ENCODE results near the gene ZDHHC7. TPM values are rescaled to one million over a fixed set of nuclear protein-coding genes. Genes with fewer than 3 reads are reported as not detected.

ZDHHC7 gene
- total and polyA plus RNA-seq, 9 of the 15 experiments (the other 6 are each of a cell fraction or from before 2014, with no cell fraction given): 1.7 to 49.7 (median 37.4) TPM

GRCh38 chr16:84993926-84994325, 17.4 kb downstream of the ZDHHC7 start (continued):
- TF ChIP-seq TFE3 (CRISPR knock-in tag; IDR thresholded peaks at IDR 0.05): no peak
- no peak for TF ChIP-seq OTX1 (CRISPR knock-in tag; IDR thresholded peaks at IDR 0.05)
- no peak for TF ChIP-seq ESRRA (IDR thresholded peaks at IDR 0.05; ENCODE audit: borderline replicate concordance, low read depth)
- TF ChIP-seq POLR2B (IDR thresholded peaks at IDR 0.05; ENCODE audit: low read depth, partially characterized antibody): no peak
- no peak for TF ChIP-seq ZNF511 (CRISPR knock-in tag; IDR thresholded peaks at IDR 0.05)
- no peak for TF ChIP-seq RFX5 (IDR thresholded peaks at IDR 0.05; ENCODE audit: low read depth, low read length)
- TF ChIP-seq PHTF2 (CRISPR knock-in tag; IDR thresholded peaks at IDR 0.05): no peak
- no peak for TF ChIP-seq XRCC4 (IDR thresholded peaks at IDR 0.05; ENCODE audit: extremely low read depth, insufficient read depth, insufficient read length)
- TF ChIP-seq ZNF644 (tag; IDR thresholded peaks at IDR 0.05; ENCODE audit: low read depth): no peak

- no peaks in the 10 kb centered on the region for H3K9me3 ChIP-seq (replicated peaks; ENCODE audit: control insufficient read depth, insufficient read depth, low read depth, low read length)
- in situ Hi-C loops (cut with MboI) (no loop called here), intact Hi-C loops (cut with micrococcal nuclease) (no loop called here)
- BruUV-seq (replicated peaks): no TSS peak
- FAIRE-seq (no peak), DNase-seq (ENCODE audit: extremely low read depth in 1 of 4, low spot score in 3 of 4) (no peak), ATAC-seq (no peak)
- H2AFZ ChIP-seq (ENCODE audit: low read depth, low read length): no peak overlapping the region
- peaks cover 4 to 9% of the 10 kb centered on the region in 2 experiments; a peak in 3 of 5 replicates for H3K4me1 ChIP-seq (replicated peaks in 1 of 2; ENCODE audit: control insufficient read depth in 2 of 2, insufficient read depth in 2 of 2, low read length in 2 of 2)
- ChIA-PET POLR2A (interaction anchor here (0.7 to 1.3 kb wide), 2 partner anchors 10 to 43 kb away, joined by 3 to 4 read pairs; no protein-coding TSS in a partner anchor), CTCF (ENCODE audit: low intra/inter-chr PET ratio) (no interaction called here)
- WGBS (ENCODE audit: insufficient coverage, low coverage, missing lambda C conversion rate): 89% methylated on average over 3 of the region's 3 CpGs
- H3K4me3 ChIP-seq: no peak overlapping the region
- peaks cover 76% of the 10 kb centered on the region for H3K36me3 ChIP-seq (ENCODE audit: control insufficient read depth, insufficient read depth, low read length)
- H4K20me1 ChIP-seq (replicated peaks; ENCODE audit: control insufficient read depth, insufficient read depth, low read length): no peaks in the 10 kb centered on the region
- H3K4me2 ChIP-seq (ENCODE audit: insufficient read depth, low read length): no peak overlapping the region
- no peak overlapping the region for H3K9ac ChIP-seq (ENCODE audit: insufficient read depth in 1 of 2, low read depth in 2 of 2, low read length in 2 of 2)
- H3K27me3 ChIP-seq (ENCODE audit: control insufficient read depth in 2 of 2, insufficient read depth in 2 of 2, low read length in 2 of 2): no peaks in the 10 kb centered on the region
- peaks cover 21% of the 10 kb centered on the region; the same call in 2 of the 3 replicates for H3K79me2 ChIP-seq (ENCODE audit: control insufficient read depth, insufficient read depth, low read length)
- H3K27ac ChIP-seq (ENCODE audit: extremely low read depth, low read depth, low read length): no peak overlapping the region
- peaks cover 3% of the 10 kb centered on the region for H3K9me1 ChIP-seq (ENCODE audit: control insufficient read depth, insufficient read depth, low read length)
- TF ChIP-seq ZSCAN29 (IDR thresholded peaks at IDR 0.05): no peak
- TF ChIP-seq MAFF (IDR thresholded peaks at IDR 0.05; ENCODE audit: low read length): peak; percentile 52
- TF ChIP-seq MAFG (tag; conservative IDR thresholded peaks at IDR 0.05): 0 out of 2 replicates have a peak, but pooled peaks have one; percentile 35
- TF ChIP-seq MTA1 (IDR thresholded peaks at IDR 0.05; ENCODE audit: borderline replicate concordance): no peak
- TF ChIP-seq ZNF324 (CRISPR knock-in tag; IDR thresholded peaks at IDR 0.05): no peak
- no peak for TF ChIP-seq NBN (IDR thresholded peaks at IDR 0.05; ENCODE audit: low read depth)
- no peak for TF ChIP-seq ZBTB9 (CRISPR knock-in tag; IDR thresholded peaks at IDR 0.05)
- TF ChIP-seq C11orf30 (IDR thresholded peaks at IDR 0.05; ENCODE audit: low read depth): peak; percentile 67; the same call in 1 of the 2 replicates
- TF ChIP-seq FOXP4 (CRISPR knock-in tag; IDR thresholded peaks at IDR 0.05; ENCODE audit: borderline replicate concordance): no peak
- no peak for TF ChIP-seq ZNF644 (tag; IDR thresholded peaks at IDR 0.05; ENCODE audit: low read depth)
These were observed 18.6 kb downstream of the ZDHHC7 start for GRCh38 chr16:84992717-84993075.

All from K562 (cell line).